GM18909 (cell line): ENCODE data around the gene SNCAIP.

Source experiments
- ATAC-seq: cut with Tn5 transposase; IDR thresholded peaks from one replicate; pipeline ENCODE4 v1.9.1; 2021; ENCODE audit warnings: mild to moderate bottlenecking; ENCODE audit not compliant: unreplicated experiment, poor library complexity

Gene SNCAIP

DNA sequence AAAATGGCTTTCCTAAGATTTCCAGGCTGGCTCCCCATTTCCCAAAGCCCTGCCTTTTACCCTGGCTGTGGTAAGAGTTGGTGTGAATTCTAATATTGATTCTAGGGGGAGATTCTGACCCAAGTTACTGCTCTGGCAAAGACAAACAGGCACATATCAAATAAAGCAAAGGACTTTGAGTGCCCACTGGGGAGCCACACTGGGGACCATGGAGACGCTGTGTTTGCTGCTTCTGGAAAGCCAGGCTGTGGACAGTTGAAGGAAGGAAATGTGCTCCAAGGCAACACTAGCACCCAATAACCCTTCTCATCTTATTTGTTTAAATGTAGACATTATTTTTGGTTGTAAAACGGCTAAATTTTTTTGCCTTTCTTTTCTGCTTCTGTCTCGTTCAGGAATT is 78.7 kb downstream of the SNCAIP start:
- no peak for ATAC-seq

DNA sequence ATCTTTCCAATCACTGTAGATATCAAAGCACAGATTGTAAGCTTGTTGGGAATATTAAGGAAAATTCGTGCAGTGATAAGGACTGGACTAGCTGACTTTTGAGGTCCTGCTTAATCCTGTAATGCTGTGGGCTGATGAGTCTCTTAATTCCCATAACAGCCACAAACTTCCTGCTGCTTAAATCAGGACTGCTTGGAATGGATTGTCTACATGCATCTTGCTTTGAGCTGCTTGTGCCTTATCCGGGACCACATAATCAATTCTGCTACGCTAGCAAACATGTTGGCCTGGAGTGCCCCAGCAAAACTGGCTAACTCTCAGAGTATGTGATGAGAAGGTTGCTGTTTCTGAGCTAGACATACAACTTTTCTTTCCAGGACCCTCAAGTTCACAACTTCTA is 79.6 kb downstream of the SNCAIP start:
- ATAC-seq, result no peak

DNA sequence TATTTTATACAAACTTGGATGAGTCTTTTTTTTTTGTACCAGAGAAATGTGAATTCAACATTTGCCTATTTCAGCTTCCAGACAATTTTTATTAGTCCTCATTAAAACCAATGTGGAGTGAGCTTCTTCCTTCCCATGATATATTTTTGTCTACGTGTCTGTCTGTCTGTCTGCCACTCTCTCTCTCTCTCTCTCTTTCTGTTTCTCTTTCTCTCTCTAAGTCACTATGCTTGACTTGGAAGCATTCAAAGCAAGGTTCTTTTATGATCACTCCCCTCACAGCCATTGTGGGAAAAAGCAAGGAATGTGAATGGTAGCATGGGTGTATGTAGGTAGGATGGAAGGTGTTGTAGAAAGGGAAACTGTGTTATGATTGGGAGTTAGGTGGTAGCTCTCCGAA is 80.2 kb downstream of the SNCAIP start:
- no peak for ATAC-seq

GRCh38 chr5:122392824-122393223 is 80.8 kb downstream of the SNCAIP start:
- no peak for ATAC-seq

- ATAC-seq, result no peak
These were observed 82.4 kb downstream of the SNCAIP start for GRCh38 chr5:122394284-122394930.

GRCh38 chr5:122398016-122398415 is 86.0 kb downstream of the SNCAIP start:
- no peak for ATAC-seq

DNA sequence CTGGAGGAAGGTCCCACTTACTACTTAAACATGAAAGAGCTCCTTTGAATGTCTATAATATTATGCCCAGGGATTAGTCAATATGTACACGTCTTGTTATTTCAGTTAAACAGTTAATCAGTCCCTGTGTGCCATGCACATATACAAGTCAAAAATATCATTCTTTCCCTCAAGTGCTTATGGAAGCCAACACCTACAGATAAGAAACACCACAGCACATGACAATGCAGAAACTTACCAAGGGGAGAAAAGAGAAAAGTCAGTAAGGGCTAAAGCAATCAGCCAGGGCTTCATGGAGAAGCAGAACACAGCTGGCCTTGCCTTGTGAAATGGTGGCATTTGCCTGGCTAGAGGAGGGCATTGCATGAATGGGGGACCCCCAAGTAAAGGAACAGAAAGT is 88.3 kb downstream of the SNCAIP start:
- no peak for ATAC-seq

DNA sequence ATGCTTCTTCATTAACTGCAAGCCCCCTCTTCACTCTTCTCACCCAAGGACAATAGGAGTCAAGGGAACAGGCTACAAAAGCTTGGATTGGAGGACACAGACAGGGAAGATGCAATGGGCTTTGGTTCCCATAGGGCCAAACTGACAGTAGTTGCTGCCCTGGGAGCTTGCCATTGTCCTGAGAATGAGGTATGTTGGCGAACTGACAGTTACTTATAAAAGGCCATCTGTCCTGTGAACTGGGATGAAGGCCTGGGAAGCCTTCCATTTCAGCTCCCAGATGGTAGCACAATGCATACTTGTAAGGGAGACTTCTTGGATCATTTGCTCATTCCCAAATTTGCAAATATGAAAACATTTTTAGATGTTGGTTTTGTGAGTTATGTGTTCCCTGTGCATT is 88.9 kb downstream of the SNCAIP start:
- ATAC-seq, result no peak

DNA sequence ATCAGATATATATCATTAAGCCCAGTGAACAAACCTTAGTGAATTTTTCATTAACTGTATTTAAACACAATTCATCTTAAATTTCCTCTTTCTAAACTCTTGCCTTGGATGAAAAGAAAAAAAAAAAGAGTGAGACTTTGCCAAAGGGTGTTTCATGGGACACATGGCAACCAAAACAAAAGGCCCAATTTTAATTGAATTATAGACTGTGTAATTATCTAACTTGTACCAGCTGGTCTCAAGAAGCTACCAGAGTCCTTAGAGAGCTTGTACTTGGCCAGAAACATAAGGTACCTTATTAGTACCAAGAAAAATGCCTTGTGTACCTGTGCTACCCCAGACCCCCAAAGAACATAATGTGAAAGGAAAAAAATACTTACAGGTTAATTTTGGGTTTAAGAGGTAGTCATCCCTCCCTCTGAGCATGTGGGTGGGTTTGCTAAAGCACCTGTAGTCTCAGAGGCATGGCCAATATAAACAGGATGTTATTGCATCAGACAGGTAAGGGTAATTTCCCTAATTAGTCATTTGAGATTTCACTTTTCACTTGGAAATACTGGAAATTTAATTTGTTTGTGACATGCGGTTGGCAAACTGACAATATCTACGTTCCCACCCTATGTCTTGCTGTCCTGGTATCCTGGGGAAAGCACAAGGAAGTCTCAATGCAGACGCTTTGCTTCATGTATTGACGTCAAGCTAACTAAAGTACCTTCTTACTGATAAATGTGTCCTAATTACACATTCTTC is 90.1 kb downstream of the SNCAIP start:
- no peak for ATAC-seq

GRCh38 chr5:122402955-122403685 is 91.1 kb downstream of the SNCAIP start:
- no peak for ATAC-seq

DNA sequence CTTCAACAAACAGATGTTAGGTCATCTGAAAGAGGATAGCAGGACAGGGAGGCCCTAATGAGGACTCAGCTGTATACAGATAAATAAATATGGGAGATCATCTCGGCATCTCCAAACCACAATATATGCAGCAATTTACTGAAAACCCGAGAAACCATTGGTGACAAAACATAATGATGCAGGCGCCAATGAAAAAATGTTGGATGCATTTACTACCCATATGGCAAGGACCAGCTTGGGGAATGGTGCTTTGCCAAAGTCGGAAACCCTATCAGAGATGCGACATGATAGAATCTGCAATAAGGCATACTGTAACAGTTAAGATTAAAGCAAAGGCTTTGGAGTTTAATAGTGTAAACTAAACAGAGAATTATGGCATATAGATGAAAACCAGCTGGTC is 92.0 kb downstream of the SNCAIP start:
- no peak for ATAC-seq

- no peak for ATAC-seq
These were observed 92.8 kb downstream of the SNCAIP start for GRCh38 chr5:122404653-122405362.

- no peak for ATAC-seq
These were observed 93.7 kb downstream of the SNCAIP start for GRCh38 chr5:122405751-122406150.

DNA sequence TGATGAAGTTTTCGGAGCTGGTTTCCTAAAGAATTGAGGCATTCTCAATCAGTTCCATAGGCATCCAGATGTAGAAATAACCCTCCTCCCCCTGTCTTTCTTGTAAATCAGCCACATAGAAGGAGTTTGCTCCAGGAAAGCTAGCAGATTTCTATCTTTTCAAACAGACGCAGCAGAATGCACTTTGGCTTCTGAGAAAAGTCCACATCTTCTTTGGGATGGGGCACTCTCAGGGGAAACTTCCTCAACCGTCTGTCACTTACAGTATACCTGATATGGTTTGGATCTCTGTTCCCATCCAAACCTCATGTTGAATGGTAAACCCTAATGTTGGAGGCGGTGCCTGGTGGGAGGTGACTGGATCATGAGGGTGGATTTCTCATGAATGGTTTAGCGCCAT is 94.1 kb downstream of the SNCAIP start:
- no peak for ATAC-seq

- no peak for ATAC-seq
These were observed 96.7 kb downstream of the SNCAIP start for GRCh38 chr5:122408592-122409224.

- ATAC-seq, result no peak
These were observed 100.9 kb downstream of the SNCAIP start for GRCh38 chr5:122412966-122413365.

DNA sequence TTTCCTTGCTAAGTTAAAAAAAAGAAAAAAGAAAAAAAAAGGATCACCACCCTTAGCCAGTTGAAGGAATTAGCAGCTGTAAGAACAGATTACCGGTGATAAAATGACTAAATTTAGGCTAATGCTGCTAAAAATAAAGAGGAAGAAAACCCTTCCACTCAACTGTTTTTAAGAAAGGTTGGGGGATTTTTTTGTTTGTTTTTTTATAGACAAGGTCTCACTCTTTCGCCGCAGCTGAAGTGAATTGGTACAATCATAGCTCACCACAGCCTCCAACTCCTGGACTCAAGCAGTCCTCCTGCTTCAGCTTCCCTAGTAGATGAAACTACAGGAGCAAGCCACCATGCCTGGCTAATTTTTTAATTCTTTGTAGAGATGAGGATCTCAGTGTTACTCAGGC is 101.7 kb downstream of the SNCAIP start:
- no peak for ATAC-seq

- ATAC-seq, result peak; percentile 92
These were observed 103.2 kb downstream of the SNCAIP start for GRCh38 chr5:122415030-122415800.

DNA sequence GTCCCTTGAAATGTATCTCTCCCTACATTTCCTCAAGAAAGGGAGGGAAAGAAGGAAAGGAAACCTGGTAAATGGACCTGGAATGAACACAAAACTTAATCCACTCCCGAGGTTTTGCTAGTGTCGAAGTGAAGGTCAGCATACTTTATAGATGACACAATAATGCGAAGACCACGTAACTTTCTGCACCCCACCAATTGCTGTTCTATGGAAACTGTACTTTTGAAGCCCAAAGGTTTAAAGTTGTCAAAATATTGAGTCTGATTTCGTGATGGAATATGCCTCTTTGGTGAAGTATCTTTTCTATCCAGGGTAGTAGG is 103.7 kb downstream of the SNCAIP start:
- no peak for ATAC-seq
